D341Med (cell line): Measurements from ENCODE around the gene SPINK5.

Source experiments
- DNase-seq: peaks from one replicate; pipeline ENCODE4 v3.0.0; 2012; ENCODE audit warnings: low spot score

Gene SPINK5

DNA sequence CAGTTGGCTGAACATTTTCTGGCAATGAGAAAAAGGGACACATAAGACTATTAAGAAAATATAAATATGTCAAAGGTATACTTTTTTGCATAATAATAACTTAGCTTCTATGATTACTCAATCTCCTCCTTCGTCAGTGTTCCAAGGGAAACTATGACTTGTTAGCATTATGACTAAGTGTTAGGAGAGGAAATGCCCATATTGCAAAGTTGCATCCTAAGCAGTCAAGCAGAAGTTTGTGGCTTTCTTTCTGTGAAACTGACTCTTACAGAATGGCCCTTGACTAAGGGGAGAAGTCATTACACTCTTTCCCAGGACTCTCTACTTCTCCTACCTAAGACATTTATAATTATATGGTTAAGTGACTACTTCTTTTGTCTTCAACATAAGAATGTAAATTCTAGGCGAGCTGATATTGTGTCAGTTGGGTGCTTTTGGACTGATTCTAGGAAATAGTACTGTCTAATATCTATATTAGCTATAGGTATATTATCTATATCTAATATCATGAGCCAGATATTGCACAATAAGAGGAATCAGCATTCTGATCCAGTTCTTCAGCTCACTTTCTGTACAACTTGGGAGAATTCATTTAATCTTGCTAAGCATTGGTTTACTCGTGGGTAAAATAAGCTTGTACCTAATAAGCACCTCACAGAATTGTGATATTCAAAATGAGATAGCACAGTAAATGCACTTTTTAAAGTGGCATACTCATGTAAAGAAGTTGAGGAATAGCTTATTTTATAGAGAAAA, 122.6 kb downstream of the SPINK5 start:
- DNase-seq = no peak
